Activated CD4-positive, alpha-beta T cell treated with anti-CD3 and anti-CD28 coated beads, Interleukin-2, amount 50 U/mL, for 16 hours (primary cell): ENCODE data around the gene ITPR1.

Source experiments
- DNase-seq: peaks from one replicate; pipeline ENCODE4 v3.0.0-alpha.2; 2020

ITPR1 gene

DNA sequence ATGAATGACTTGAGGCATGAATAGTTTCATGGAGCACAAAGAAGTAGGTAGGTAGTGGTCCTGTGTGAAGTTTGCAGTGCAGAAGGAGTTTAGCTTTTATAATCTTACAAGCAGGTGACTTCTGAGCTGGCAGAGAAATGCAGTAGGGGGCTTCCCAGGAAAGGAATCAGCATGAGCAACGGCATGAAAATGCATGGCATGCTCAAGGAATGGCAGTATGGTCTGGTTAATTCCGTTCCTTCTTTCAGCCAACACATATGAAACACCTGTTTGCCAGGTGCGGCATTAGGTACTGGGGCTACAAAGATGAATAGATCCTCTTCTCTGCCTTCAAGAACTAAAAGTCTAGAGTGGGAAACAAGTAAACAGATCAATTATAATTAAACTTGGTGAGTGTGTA, 348.1 kb downstream of the ITPR1 start:
- DNase-seq: no peak

GRCh38 chr3:4841776-4842440, 348.8 kb downstream of the ITPR1 start:
- peak; percentile 46 for DNase-seq

DNA sequence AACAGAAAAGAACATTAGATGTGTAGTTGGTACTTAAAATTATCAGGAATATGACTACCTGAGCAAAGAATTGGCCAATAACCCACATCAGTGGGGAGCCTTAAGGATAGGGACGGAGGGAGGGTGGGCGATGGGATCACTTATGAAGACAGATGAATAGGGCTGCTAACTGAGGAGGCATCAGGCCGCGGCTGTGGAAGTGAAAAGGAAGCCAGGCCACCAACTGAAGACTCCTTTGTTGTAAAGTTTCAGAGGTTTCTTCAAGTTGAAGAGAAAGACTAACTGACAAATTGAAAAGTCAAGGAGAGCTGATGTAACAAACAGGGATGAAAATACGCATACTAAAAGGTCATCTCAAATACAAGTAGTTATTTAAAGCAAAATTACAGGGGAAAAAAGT, 350.5 kb downstream of the ITPR1 start:
- no peak for DNase-seq

GRCh38 chr3:4845882-4846281, 352.7 kb downstream of the ITPR1 start:
- DNase-seq: peak; percentile 88

- no peak for DNase-seq
Observed at GRCh38 chr3:4846543-4846942, 353.4 kb downstream of the ITPR1 start.

DNA sequence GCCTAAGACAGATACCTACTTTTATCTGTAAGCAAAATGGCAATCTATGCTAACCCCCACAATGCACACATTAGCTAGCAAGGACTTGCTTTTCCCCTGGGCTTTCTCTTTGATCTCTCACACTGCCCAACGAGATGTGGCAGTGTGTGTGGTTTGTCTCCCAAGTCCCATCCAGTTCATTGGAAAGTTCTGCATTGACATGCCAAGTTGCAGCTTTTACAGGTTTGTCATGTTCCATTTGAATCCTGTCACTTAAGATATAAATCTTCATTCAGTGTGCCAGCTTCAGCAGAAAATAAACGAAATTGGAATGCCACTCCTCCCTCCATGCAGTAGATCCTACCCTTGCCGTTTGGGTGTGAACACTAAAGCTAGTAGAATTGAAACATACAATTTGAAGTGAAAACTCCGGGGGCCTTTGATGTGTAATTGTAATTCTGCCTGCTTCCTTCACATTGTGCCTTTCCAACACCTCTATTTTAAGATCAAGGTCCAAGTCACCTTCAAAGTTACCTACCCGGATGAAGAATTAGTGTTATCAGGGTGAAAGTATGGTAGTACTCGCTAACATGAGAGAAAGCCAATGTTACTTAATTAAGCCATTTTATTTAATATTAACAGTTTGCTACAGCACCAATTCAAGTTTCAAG, 355.2 kb downstream of the ITPR1 start:
- DNase-seq: no peak

DNA sequence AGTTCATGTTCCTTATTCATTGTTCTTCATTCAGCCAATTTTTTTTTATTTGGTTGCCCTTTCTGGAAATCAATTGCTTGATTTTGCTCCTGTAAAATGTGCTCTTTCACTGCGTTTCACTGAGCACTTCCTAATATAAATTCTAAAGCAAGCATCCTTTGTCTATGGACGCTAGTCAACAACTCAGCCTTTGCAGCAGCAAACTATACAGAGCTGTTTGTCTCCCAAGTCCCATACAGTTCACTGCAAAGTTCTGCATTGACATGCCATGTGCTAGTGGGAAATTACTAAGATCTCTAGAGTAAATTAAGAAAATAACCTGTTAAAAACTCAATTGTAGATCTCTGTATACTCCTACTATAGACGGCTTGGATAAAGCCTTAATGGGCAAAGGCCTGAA, 356.0 kb downstream of the ITPR1 start:
- no peak for DNase-seq

DNA sequence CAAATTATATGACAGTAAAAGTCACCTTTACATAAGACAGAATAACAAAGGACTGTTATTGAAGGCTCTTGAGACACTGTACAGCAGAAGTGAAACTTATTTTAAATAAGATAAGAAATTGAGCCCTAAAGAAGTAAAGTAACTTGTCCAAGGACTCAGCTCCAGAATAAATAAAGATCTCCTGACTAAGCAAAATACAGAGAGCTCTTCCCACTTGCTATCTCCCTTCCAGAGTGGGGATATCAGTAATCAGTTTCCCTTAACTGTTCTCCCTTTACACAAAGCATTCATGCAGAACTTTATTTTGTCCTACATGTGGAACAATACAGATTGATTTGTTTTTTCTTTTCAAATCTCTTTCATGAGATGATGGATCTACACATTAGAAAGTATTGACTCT, 356.6 kb downstream of the ITPR1 start:
- no peak for DNase-seq

DNA sequence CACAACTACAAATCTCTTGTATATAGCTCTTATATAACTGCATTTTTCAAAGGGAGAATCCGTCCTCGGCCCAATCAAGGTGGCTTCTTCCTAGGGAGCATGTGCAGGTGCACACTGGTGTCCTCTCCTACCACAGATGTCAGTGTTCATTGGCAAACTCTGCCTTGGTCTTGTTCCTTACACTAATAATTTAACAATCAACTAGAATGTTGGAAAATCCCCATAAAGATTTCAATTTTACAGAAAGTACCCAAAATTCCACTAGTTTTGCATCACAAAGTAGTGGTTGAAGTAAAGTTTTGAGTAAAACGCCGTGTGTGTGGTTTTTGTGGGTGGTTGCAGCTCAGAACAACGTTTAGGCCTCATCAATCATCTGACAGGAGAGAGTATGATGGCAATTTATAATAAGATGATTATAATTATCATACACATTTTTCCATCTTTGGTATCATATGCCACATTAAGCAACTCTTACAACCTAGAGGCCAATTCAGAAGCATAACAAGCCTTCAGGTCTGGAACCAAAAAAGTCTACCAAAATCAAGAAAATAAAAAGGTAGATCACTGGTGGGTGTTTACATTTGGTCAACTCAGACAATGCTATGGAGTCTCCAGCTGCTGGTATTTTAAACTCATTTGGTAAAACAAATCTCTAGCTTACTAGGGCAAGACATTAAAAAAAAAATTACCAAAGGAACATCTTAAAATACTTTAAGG, 357.2 kb downstream of the ITPR1 start:
- peak; percentile 86 for DNase-seq

- DNase-seq: peak; percentile 84
Observed at GRCh38 chr3:4850928-4851265, 357.7 kb downstream of the ITPR1 start.

DNA sequence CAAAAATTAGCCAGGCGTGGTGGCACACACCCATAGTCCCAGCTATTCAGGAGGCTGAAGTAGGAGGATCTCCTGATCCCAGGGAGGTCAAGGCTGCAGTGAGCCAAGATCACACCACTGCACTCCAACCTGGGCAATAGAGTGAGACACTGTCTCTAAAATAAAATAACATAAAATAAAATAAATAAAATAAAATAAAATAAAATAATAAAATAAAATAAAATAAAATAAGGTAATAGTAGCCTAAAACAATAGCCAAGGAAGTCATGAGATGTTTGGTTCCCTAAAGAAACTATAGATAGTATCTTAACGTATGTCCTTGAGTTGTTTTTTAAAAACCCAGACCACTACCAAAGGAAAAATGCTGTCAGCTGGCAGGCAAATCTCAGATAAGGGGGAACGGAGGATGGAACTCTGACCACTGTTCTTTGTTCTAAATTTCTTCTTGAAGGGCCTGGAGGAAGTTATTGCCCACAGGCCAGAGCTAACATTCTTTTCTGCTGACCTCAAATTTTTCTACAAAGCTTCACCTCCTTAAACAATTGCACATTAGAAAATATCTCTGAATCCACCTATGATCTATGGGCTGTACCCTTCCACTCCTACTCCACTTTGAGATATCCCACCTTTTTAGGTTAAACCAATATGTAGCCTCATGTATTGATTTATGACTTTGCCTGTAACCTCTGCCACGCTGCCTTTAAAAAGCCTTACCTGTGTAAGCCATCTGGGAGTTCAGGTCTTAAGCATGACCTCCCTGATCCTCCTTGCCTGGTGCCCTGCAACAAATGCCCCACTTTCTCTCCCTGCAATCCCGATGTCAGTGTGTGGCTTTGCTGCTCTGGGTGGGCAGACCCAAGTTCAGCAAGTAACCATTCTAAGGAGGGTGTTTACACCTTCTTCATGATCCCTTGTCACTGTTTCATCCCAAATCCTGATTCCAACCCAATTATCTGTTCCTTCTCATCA, 359.9 kb downstream of the ITPR1 start:
- DNase-seq: no peak

- no peak for DNase-seq
Observed at GRCh38 chr3:4853749-4854140, 360.6 kb downstream of the ITPR1 start.

DNA sequence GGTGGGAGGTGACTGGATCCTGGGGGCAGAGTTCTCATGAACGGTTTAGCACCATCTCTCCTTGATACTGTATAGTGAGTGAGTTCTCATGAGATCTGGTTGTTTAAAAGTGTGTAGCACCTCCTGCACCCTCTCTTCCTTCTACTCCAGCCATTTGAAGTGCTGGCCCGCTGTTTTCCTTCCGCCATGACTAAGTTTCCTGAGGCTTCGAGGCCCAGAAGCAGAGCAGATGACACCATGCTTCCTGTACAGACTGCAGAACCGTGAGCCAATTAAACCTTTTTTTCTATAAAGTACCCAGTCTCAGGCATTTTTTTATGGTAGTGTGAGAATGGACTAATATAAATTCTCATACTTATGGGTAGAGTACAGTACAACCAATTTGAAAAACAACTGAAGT, 362.5 kb downstream of the ITPR1 start:
- DNase-seq: no peak

GRCh38 chr3:4856136-4856535, 363.0 kb downstream of the ITPR1 start:
- no peak for DNase-seq

DNA sequence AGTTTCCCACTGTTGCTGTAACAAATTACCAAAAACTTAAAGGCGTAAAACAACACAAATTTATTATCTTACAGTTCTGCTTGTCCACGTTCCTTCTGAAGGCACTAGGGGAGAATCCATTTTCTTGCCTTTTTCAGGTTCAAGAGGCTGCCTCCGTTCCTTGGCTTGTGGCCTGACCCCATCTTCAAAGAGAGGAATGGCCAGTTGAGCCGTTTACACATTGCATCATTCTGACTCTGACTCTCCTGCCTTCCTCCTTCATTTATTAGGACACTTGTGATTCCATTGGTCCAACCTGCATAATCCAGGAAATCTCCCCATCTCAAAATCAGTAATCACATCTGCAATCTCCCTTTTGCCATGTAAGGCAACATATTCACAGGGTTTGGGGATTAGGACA, 363.4 kb downstream of the ITPR1 start:
- DNase-seq: no peak

GRCh38 chr3:4856986-4857385, 363.8 kb downstream of the ITPR1 start:
- no peak for DNase-seq

GRCh38 chr3:4859788-4860187, 366.6 kb downstream of the ITPR1 start:
- DNase-seq: no peak

DNA sequence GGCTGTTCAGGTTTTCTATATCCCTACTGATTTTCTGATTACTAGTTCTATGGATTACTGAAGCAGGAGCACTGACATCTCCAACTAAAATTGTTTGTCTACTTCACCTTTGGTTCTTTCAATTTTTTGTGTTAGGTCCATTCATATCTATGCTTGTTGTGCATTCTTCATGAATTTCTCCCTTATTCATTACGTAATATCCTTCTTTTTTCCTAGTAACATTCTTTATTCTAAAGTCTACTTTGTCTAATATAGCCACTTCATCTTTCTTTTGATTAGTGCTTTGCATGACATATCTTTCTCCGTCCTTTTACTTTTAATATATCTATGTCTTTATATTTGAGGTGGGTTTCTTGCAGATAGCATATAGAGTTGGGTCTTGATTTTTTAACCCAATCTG, 369.8 kb downstream of the ITPR1 start:
- DNase-seq: no peak

- DNase-seq: no peak
Observed at GRCh38 chr3:4864503-4864902, 371.4 kb downstream of the ITPR1 start.

GRCh38 chr3:4865714-4866113, 372.6 kb downstream of the ITPR1 start:
- no peak for DNase-seq

- peak; percentile 34 for DNase-seq
Observed at GRCh38 chr3:4866866-4867265, 373.7 kb downstream of the ITPR1 start.

GRCh38 chr3:4877173-4877787, 384.1 kb downstream of the ITPR1 start:
- DNase-seq: no peak

DNA sequence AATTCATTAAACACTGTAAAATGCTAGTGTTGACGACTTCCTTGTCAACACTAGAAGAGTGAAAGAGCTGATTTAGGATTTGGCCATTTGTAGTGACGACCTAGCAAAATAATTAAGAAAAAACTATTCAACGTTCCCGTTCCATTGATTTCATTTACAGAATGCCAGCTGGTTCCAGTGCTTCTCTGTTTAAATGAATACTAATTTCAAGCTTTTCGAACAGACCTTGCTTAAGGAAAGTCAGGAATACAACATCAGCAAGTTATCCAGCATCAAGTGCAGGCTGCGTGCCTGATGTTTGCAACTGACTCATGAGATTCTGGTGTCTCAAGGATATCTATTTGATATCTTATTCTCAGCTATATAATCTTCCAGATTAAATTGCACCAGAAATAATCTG, 387.7 kb downstream of the ITPR1 start:
- no peak for DNase-seq
